ENCODE results near the gene EXOG.

DNA sequence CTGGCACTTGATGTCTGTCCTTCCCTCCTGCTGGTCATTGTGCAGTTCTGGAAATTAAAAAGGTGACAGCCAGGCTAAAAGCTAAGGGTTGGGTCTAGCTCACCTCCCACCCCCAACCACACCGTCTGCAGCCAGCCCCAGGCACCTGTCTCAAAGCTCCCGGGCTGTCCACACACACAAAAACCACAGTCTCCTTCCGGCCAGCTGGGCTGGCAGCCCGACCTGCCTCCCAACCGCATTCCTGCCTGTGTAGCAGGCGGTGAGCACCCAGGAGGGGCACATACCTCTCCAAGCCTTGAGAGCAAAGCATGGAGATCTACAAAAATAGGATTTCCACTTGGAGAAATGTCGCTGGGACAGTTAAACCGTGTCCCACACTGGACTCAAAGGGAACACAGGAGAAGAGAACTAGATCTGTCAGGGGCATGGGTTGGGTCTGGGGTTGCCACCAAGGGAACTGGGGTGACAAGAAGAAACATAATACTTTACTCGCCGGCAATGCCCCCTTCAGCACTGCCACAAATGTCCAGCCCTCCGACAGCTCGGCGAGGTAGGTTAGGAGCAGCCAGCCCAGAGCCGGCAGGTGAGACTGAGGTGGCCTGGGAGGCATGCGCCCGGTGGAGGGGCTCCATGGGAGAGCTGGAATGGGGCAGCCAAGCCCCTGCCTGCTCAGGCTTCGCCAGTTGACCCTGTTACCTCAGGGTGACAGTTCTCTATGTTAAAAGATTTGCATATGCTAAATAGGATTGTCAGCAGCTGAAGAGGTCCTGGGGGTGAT, 52.2 kb downstream of the EXOG start:
- TF ChIP-seq, protein P1, sequence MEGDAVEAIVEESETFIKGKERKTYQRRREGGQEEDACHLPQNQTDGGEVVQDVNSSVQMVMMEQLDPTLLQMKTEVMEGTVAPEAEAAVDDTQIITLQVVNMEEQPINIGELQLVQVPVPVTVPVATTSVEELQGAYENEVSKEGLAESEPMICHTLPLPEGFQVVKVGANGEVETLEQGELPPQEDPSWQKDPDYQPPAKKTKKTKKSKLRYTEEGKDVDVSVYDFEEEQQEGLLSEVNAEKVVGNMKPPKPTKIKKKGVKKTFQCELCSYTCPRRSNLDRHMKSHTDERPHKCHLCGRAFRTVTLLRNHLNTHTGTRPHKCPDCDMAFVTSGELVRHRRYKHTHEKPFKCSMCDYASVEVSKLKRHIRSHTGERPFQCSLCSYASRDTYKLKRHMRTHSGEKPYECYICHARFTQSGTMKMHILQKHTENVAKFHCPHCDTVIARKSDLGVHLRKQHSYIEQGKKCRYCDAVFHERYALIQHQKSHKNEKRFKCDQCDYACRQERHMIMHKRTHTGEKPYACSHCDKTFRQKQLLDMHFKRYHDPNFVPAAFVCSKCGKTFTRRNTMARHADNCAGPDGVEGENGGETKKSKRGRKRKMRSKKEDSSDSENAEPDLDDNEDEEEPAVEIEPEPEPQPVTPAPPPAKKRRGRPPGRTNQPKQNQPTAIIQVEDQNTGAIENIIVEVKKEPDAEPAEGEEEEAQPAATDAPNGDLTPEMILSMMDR (conservative IDR thresholded peaks at IDR 0.05 in 1 of 2, IDR thresholded peaks at IDR 0.05 in 1 of 2; ENCODE audit: low read depth in 1 of 2, low read length in 2 of 2) = no peak
- TF ChIP-seq EZH2 (IDR thresholded peaks at IDR 0.05; ENCODE audit: low read length, missing control alignments) = no peak

Measured in fibroblast of lung (primary cell).